H9 (cell line): ENCODE results near the gene MAP2K1. TPM values are rescaled to one million over a fixed set of nuclear protein-coding genes. Genes with fewer than 3 reads are reported as not detected.
"Not testable (repeated sequence)": the region's sequence is repeated elsewhere in the genome, so short reads cannot be mapped to it uniquely, and the experiment has no call there.

Experiments used
- DNase-seq: peaks from one replicate; pipeline ENCODE4 v3.0.0-alpha.2; 2017
- H2AFZ ChIP-seq: one replicate; pipeline ENCODE4 v1.6.1; 2013; ENCODE audit warnings: mild to moderate bottlenecking, low read length, control low read depth, moderate library complexity
- H2AK5ac ChIP-seq: 2 replicates; pipeline ENCODE4 v1.6.1; 2013; ENCODE audit warnings: low read length, control low read depth, mixed read lengths; ENCODE audit not compliant: insufficient read length
- H2BK120ac ChIP-seq: one replicate; pipeline ENCODE4 v1.6.1; 2013; ENCODE audit warnings: low read depth, mild to moderate bottlenecking, low read length, control low read depth, inconsistent platforms; ENCODE audit not compliant: poor library complexity, severe bottlenecking
- H2BK12ac ChIP-seq: 2 replicates; pipeline ENCODE4 v1.6.1; 2013; ENCODE audit warnings: low read length, control low read depth, mixed read lengths, low read depth; ENCODE audit not compliant: insufficient read length
- H2BK15ac ChIP-seq: 2 replicates; pipeline ENCODE4 v1.6.1; 2013; ENCODE audit warnings: low read depth, low read length, control low read depth
- H2BK20ac ChIP-seq: one replicate; pipeline ENCODE4 v1.6.1; 2013; ENCODE audit warnings: low read depth, mild to moderate bottlenecking, low read length, control low read depth, inconsistent platforms; ENCODE audit not compliant: poor library complexity, severe bottlenecking
- H2BK5ac ChIP-seq: 2 replicates; pipeline ENCODE4 v1.6.1; 2013; ENCODE audit warnings: low read length, control low read depth, mixed read lengths; ENCODE audit not compliant: insufficient read length
- H3K14ac ChIP-seq: 2 replicates; pipeline ENCODE4 v1.6.1; 2013; ENCODE audit warnings: low read length, control low read depth; ENCODE audit not compliant: insufficient read depth
- H3K18ac ChIP-seq: 2 replicates; pipeline ENCODE4 v1.6.1; 2013; ENCODE audit warnings: low read depth, mild to moderate bottlenecking, mixed read lengths, low read length, control low read depth; ENCODE audit not compliant: insufficient read length
- H3K23ac ChIP-seq: 2 replicates; pipeline ENCODE4 v1.6.1; 2013; ENCODE audit warnings: low read length, control low read depth, mixed read lengths, low read depth; ENCODE audit not compliant: insufficient read length
- H3K23me2 ChIP-seq: 2 replicates; pipeline ENCODE4 v1.6.1; 2013; ENCODE audit warnings: low read depth, mild to moderate bottlenecking, mixed read lengths, low read length, control low read depth; ENCODE audit not compliant: insufficient read length, poor library complexity, severe bottlenecking
- H3K27ac ChIP-seq: 2 replicates; pipeline ENCODE4 v1.5.1; 2013; ENCODE audit warnings: low read length, control low read depth, mixed read lengths, low read depth; ENCODE audit not compliant: insufficient read length
- H3K27me3 ChIP-seq: 2 replicates; pipeline ENCODE4 v1.6.1; 2013; ENCODE audit warnings: low read length, control low read depth, inconsistent platforms; ENCODE audit not compliant: insufficient read depth
- H3K4ac ChIP-seq: 2 replicates; pipeline ENCODE4 v1.6.1; 2013; ENCODE audit warnings: low read depth, mild to moderate bottlenecking, control low read depth, inconsistent platforms, low read length, moderate library complexity
- H3K4me1 ChIP-seq: 2 replicates; pipeline ENCODE4 v1.6.1; 2013; ENCODE audit warnings: low read length, control low read depth, inconsistent platforms; ENCODE audit not compliant: insufficient read depth
- H3K4me2 ChIP-seq: 2 replicates; pipeline ENCODE4 v1.6.1; 2013; ENCODE audit warnings: low read length, control low read depth, mixed read lengths; ENCODE audit not compliant: insufficient read length, insufficient read depth
- H3K56ac ChIP-seq: 2 replicates; pipeline ENCODE4 v1.6.1; 2013; ENCODE audit warnings: low read depth, mild to moderate bottlenecking, mixed read lengths, low read length, control low read depth; ENCODE audit not compliant: insufficient read length
- H3K79me1 ChIP-seq: 2 replicates; pipeline ENCODE4 v1.6.1; 2013; ENCODE audit warnings: low read depth, mild to moderate bottlenecking, moderate library complexity, low read length, control low read depth, inconsistent platforms; ENCODE audit not compliant: insufficient read depth, poor library complexity, severe bottlenecking
- H3K79me2 ChIP-seq: 2 replicates; pipeline ENCODE4 v1.6.1; 2013; ENCODE audit warnings: low read length, control low read depth, inconsistent platforms; ENCODE audit not compliant: insufficient read depth
- H3K9ac ChIP-seq: 2 replicates; pipeline ENCODE4 v1.6.1; 2013; ENCODE audit warnings: low read length, control low read depth, mixed read lengths; ENCODE audit not compliant: insufficient read length; ENCODE audit errors: extremely low read depth
- H3K9me3 ChIP-seq: one replicate; pipeline ENCODE4 v1.6.1; 2013; ENCODE audit warnings: low read depth, low read length, inconsistent platforms; ENCODE audit not compliant: control insufficient read depth
- H3T11ph ChIP-seq: one replicate; pipeline ENCODE4 v1.6.1; 2013; ENCODE audit warnings: mild to moderate bottlenecking, low read length, control low read depth, inconsistent platforms
- H4K20me1 ChIP-seq: one replicate; pipeline ENCODE4 v1.6.1; 2013; ENCODE audit not compliant: control insufficient read depth, insufficient read length, insufficient read depth
- H4K5ac ChIP-seq: 2 replicates; pipeline ENCODE4 v1.6.1; 2013; ENCODE audit warnings: low read depth, mild to moderate bottlenecking, mixed read lengths, low read length, control low read depth; ENCODE audit not compliant: insufficient read length
- H4K8ac ChIP-seq: replicated peaks from 2 replicates; pipeline ENCODE4 v1.6.1; 2013; ENCODE audit warnings: low read length, control low read depth, mixed read lengths, low read depth; ENCODE audit not compliant: insufficient read length
- H4K91ac ChIP-seq: 2 replicates; pipeline ENCODE4 v1.6.1; 2013; ENCODE audit warnings: low read depth, mild to moderate bottlenecking, moderate library complexity, mixed read lengths, low read length, control low read depth; ENCODE audit not compliant: insufficient read length
- H3K27ac Mint-ChIP-seq, 3 experiments: 2 replicates in 2 of 3; 3 replicates in 1 of 3; pipeline ENCODE4 v1.8.0; 2020 to 2021; ENCODE audit warnings: mixed read lengths in 3 of 3, mild to moderate bottlenecking in 1 of 3, moderate library complexity in 1 of 3
- H3K27me3 Mint-ChIP-seq: 2 replicates; pipeline ENCODE4 v1.8.0; 2021; ENCODE audit warnings: low read depth, mild to moderate bottlenecking, moderate library complexity, mixed read lengths
- H3K36me3 Mint-ChIP-seq, 3 experiments: 2 replicates in 2 of 3; 3 replicates in 1 of 3; pipeline ENCODE4 v1.8.0; 2020 to 2021; ENCODE audit warnings: low read depth in 3 of 3, mixed read lengths in 3 of 3; ENCODE audit not compliant: insufficient read depth in 1 of 3
- H3K4me1 Mint-ChIP-seq, 2 experiments: 2 replicates each; pipeline ENCODE4 v1.8.0; 2020; ENCODE audit warnings: mixed read lengths in 2 of 2
- H3K4me3 Mint-ChIP-seq, 2 experiments: 2 replicates in 1 of 2; 3 replicates in 1 of 2; pipeline ENCODE4 v1.8.0; 2020 to 2021; ENCODE audit warnings: mild to moderate bottlenecking in 2 of 2, mixed read lengths in 2 of 2, moderate library complexity in 1 of 2
- H3K9me3 Mint-ChIP-seq, 2 experiments: 2 replicates in 1 of 2; 3 replicates in 1 of 2; pipeline ENCODE4 v1.8.0; 2020; ENCODE audit warnings: mild to moderate bottlenecking in 2 of 2, mixed read lengths in 2 of 2, moderate library complexity in 1 of 2
- WGBS: extraction: QIAGEN DNeasy Blood & Tissue Kit; methylation state at CpG from one replicate; pipeline ENCODE4 v1.1.7; 2013; ENCODE audit warnings: missing lambda C conversion rate, low lambda C conversion rate, mixed read lengths; ENCODE audit not compliant: insufficient read length; ENCODE audit errors: extremely low coverage; 5-methylcytosine and 5-hydroxymethylcytosine counted together
- total RNA-seq: library from RNA; stranded (reverse); gene quantifications from 2 replicates; pipeline ENCODE4 v1.2.1, GENCODE V29; 2021
- TF ChIP-seq, protein P1 (sequence below): fragments of 200-600 bp; sonication (generic); conservative IDR thresholded peaks from 3 replicates; pipeline ENCODE4 v1.8.0; 2021; ENCODE audit warnings: antibody characterized with exemption, mild to moderate bottlenecking

MAP2K1 gene
- total RNA-seq, 1 experiment from 2014 or later, result 50.8 TPM

DNA sequence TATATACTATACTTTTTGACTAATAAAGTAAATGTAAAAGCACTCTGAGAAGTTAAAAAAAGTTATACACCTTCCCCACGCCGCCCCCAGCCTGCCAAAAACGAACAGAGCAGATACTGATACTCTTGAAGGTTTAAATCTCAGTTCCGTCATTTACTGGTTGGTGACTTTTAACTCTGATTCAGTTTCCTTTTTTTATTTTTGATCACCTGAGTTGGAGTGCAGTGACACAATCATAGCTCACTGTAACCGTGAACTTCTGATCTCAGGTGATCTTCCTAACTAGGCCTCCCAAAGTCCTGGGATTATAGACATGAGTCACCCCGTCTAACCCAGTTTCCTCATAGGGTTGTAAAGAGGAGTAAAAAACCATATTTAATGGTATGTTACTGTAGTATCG, 27.0 kb upstream of the MAP2K1 start:
- no CpG with 5 or more reads among the region's 7 CpGs for WGBS
- H2BK20ac ChIP-seq, result no peak overlapping the region
- no peak overlapping the region for H2AK5ac ChIP-seq
- H2BK120ac ChIP-seq, result no peak overlapping the region
- H3K9me3 Mint-ChIP-seq, result no peaks in the 10 kb centered on the region; a peak in 1 of 5 replicates
- TF ChIP-seq, protein P1, sequence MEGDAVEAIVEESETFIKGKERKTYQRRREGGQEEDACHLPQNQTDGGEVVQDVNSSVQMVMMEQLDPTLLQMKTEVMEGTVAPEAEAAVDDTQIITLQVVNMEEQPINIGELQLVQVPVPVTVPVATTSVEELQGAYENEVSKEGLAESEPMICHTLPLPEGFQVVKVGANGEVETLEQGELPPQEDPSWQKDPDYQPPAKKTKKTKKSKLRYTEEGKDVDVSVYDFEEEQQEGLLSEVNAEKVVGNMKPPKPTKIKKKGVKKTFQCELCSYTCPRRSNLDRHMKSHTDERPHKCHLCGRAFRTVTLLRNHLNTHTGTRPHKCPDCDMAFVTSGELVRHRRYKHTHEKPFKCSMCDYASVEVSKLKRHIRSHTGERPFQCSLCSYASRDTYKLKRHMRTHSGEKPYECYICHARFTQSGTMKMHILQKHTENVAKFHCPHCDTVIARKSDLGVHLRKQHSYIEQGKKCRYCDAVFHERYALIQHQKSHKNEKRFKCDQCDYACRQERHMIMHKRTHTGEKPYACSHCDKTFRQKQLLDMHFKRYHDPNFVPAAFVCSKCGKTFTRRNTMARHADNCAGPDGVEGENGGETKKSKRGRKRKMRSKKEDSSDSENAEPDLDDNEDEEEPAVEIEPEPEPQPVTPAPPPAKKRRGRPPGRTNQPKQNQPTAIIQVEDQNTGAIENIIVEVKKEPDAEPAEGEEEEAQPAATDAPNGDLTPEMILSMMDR, result no peak
- no peak overlapping the region for H2AFZ ChIP-seq
- H3K18ac ChIP-seq, result no peak overlapping the region
- H3K56ac ChIP-seq, result no peak overlapping the region
- H3K4me2 ChIP-seq, result no peak overlapping the region
- H3K23me2 ChIP-seq, result peaks cover 4% of the 10 kb centered on the region
- H3K4me1 ChIP-seq, result no peaks in the 10 kb centered on the region
- H3K23ac ChIP-seq, result no peak overlapping the region
- no peaks in the 10 kb centered on the region for H4K20me1 ChIP-seq
- no peak overlapping the region for H3K9ac ChIP-seq
- H4K5ac ChIP-seq, result no peak overlapping the region
- no peak overlapping the region for H3K14ac ChIP-seq
- no peak for DNase-seq
- no peaks in the 10 kb centered on the region for H3K27me3 ChIP-seq
- peak overlapping the region in 1 of 3 experiments; percentile 86; a peak in 2 of 7 replicates for H3K27ac Mint-ChIP-seq
- H3T11ph ChIP-seq, result no peak overlapping the region
- H3K4me1 Mint-ChIP-seq, result peaks cover 6 to 18% of the 10 kb centered on the region in 2 experiments
- no peak overlapping the region for H3K27ac ChIP-seq
- no peak overlapping the region for H2BK15ac ChIP-seq
- no peak overlapping the region for H2BK12ac ChIP-seq
- H2BK5ac ChIP-seq, result no peak overlapping the region
- peaks cover 0 to 4% (median 1%) of the 10 kb centered on the region in 3 experiments; a peak in 3 of 7 replicates for H3K36me3 Mint-ChIP-seq
- no peak overlapping the region for H3K4ac ChIP-seq
- H4K8ac ChIP-seq, result no peak overlapping the region
- no peaks in the 10 kb centered on the region for H3K9me3 ChIP-seq
- H3K27me3 Mint-ChIP-seq, result no peaks in the 10 kb centered on the region; the same call in 1 of the 2 replicates
- no peak overlapping the region for H4K91ac ChIP-seq
- H3K79me2 ChIP-seq, result no peaks in the 10 kb centered on the region; the same call in 1 of the 2 replicates
- no peaks in the 10 kb centered on the region for H3K79me1 ChIP-seq
- no peak overlapping the region for H3K4me3 Mint-ChIP-seq

DNA sequence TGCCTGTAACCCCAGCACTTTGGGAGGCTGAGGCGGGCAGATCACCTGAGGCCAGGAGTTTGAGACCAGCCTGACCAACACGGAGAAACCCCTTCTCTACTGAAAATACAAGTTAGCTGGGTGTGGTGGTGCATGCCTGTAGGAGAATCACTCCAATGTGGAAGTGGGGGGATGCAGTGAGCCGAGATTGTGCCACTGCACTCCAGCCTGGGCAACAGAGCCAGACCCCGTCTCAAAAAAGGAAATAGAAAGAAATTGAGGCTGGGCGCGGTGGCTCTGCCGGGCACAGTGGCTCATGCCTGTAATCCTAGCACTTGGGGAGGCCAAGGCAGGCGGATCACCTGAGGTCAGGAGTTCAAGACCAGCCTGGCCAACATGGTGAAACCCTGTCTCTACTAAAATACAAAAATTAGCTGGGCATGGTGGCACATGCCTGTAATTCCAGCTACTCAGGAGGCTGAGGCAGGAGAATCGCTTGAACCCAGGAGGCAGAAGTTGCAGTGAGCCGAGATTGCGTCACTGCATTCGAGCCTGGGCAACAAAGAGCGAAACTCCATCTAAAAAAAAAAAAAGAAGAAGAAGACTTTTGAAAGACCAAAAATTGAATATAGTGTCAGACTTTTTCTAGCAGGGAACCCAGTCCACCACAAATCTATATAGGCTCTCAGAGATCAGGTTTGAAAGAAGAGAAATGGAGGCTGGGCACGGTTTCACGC, 24.8 kb upstream of the MAP2K1 start:
- H3K18ac ChIP-seq, H3K9me3 Mint-ChIP-seq: not testable (repeated sequence)

More for the DNA sequence above, 24.8 kb upstream of the MAP2K1 start:
- H3K27ac ChIP-seq, H2BK15ac ChIP-seq, H3K4ac ChIP-seq, H2BK12ac ChIP-seq, H3K56ac ChIP-seq, H2AK5ac ChIP-seq, H4K20me1 ChIP-seq, H3K4me1 Mint-ChIP-seq, H4K8ac ChIP-seq, H4K5ac ChIP-seq, H2BK20ac ChIP-seq, H2BK120ac ChIP-seq, H3K23me2 ChIP-seq, H3K27me3 ChIP-seq, H3K27me3 Mint-ChIP-seq, H3K36me3 Mint-ChIP-seq, H3K4me1 ChIP-seq, H3K79me1 ChIP-seq, H3K9ac ChIP-seq, H3K4me2 ChIP-seq, H3K14ac ChIP-seq, H3K23ac ChIP-seq, H3K79me2 ChIP-seq, H3K9me3 ChIP-seq, H3K4me3 Mint-ChIP-seq, H4K91ac ChIP-seq, H3T11ph ChIP-seq, H2BK5ac ChIP-seq, H2AFZ ChIP-seq, DNase-seq: not testable (repeated sequence)
- H3K27ac Mint-ChIP-seq, result peak overlapping the region in 1 of 3 experiments; percentile 27; a peak in 1 of 7 replicates
- no CpG with 5 or more reads among the region's 15 CpGs for WGBS
